Dendritic cell treated with granulocyte-macrophage colony-stimulating factor and Interleukin-4, amounts not matched to agents 40 ng/mL and 50 ng/mL, for 4 days (primary cell): ENCODE results near the gene QRICH2.
A peak's percentile ranks its signal among the peaks of the same experiment; 100 is the strongest.
"Not testable (repeated sequence)": the region's sequence is repeated elsewhere in the genome, so short reads cannot be mapped to it uniquely, and the experiment has no call there.

Experiments
- H3K27ac Mint-ChIP-seq: one replicate; pipeline ENCODE4 v1.8.0; 2022; ENCODE audit warnings: mild to moderate bottlenecking, mixed read lengths
- H3K27me3 Mint-ChIP-seq: one replicate; pipeline ENCODE4 v1.8.0; 2022; ENCODE audit warnings: mild to moderate bottlenecking, mixed read lengths
- H3K36me3 Mint-ChIP-seq: one replicate; pipeline ENCODE4 v1.8.0; 2022; ENCODE audit warnings: low read depth, mixed read lengths
- H3K4me1 Mint-ChIP-seq: one replicate; pipeline ENCODE4 v1.8.0; 2022; ENCODE audit warnings: low read depth, mixed read lengths
- H3K4me3 Mint-ChIP-seq: one replicate; pipeline ENCODE4 v1.8.0; 2022; ENCODE audit warnings: mild to moderate bottlenecking, moderate library complexity, mixed read lengths
- H3K9me3 Mint-ChIP-seq: one replicate; pipeline ENCODE4 v1.8.0; 2022; ENCODE audit warnings: mixed read lengths
- intact Hi-C: fragments of 100-400 bp; cut with micrococcal nuclease; formaldehyde crosslinking; loops from one replicate; pipeline ENCODE4 v1.15.0; 2022

The QRICH2 gene

DNA sequence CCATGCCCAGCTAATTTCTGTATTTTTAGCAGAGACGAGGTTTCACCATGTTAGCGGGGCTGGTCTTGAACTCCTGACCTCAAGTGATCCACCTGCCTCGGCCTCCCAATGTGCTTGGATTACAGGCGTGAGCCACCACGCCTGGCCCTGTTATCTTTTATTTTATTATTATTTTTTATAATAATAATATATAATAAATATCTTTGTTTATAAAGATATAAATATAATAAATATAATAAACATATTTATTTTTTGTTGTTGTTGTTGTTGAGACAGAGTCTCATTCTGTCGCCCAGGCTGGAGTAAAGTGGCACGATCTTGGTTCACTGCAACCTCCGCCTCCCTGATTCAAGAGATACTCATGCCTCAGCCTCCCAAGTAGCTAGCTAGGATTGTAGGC lies 60.8 kb downstream of the QRICH2 start:
- H3K36me3 Mint-ChIP-seq: no peaks in the 10 kb centered on the region
- intact Hi-C loops: no loop called here
- H3K27ac Mint-ChIP-seq: no peak overlapping the region
- peaks cover 28% of the 10 kb centered on the region for H3K27me3 Mint-ChIP-seq
- peaks cover 47% of the 10 kb centered on the region for H3K4me1 Mint-ChIP-seq
- no peaks in the 10 kb centered on the region for H3K9me3 Mint-ChIP-seq
- no peak overlapping the region for H3K4me3 Mint-ChIP-seq

DNA sequence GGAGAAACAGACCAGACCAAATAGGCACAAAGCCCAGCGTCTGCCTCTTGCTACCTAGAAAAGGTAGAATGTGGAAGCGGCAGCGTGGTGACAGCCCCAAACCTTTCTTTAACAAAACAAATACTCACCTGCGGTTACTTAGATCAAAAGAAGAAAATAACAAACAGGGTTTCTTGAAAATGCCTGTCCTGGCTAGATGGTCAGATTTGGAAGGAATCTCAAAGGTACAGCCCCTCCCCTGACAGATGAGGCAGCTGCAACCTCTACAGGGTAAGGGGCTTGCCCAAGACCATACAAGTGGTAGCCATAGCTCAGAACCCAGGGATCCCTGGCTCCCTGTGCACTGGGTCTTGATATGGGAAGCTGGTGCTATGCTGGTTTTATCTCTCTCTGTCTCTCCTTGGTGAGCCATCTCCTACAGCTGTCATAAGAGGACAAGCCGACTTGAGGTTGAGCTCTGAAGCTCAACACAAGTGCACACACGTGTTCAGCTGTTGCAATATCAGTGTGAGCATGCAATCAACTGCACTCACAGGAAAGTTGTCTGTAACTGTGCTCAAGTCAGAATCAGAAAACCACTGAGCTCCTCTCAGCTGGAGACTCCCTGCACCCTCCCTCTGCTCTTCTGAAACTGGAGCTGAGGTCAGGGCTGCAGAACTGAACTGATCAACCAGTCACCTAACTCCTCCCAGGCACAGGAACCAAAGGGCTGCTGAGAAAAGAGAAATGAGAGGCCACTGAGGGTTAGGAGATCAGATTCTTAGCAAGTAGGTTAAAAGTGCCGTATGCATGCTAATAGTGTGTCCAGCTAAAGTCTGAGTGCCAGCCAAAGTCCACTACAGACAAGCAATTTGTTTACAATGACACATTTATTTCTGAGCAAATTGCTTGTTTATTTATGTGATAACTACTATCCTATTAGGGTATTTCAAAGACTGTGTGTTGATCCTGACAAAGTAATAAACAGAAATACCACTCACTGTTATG lies 61.7 kb downstream of the QRICH2 start:
- H3K36me3 Mint-ChIP-seq: no peaks in the 10 kb centered on the region
- peaks cover 39% of the 10 kb centered on the region for H3K4me1 Mint-ChIP-seq
- intact Hi-C loops: no loop called here
- H3K9me3 Mint-ChIP-seq: no peaks in the 10 kb centered on the region
- peak overlapping the region; percentile 2 for H3K4me3 Mint-ChIP-seq
- H3K27ac Mint-ChIP-seq: peak overlapping the region; percentile 73
- peaks cover 37% of the 10 kb centered on the region for H3K27me3 Mint-ChIP-seq

- not testable (repeated sequence) for H3K36me3 Mint-ChIP-seq, H3K9me3 Mint-ChIP-seq, H3K27ac Mint-ChIP-seq, H3K4me3 Mint-ChIP-seq
- peaks cover 42% of the 10 kb centered on the region for H3K4me1 Mint-ChIP-seq
- intact Hi-C loops: loop anchor here (5.0 kb wide), 1 partner anchor 33 kb away; no protein-coding TSS in a partner anchor
- H3K27me3 Mint-ChIP-seq: peaks cover 48% of the 10 kb centered on the region
Observed at GRCh38 chr17:76244721-76245120, 63.4 kb downstream of the QRICH2 start.

GRCh38 chr17:76243826-76244679 lies 64.0 kb downstream of the QRICH2 start:
- H3K4me3 Mint-ChIP-seq: no peak overlapping the region
- peaks cover 42% of the 10 kb centered on the region for H3K4me1 Mint-ChIP-seq

GRCh38 chr17:76241691-76242255 lies 66.3 kb downstream of the QRICH2 start:
- H3K4me1 Mint-ChIP-seq: peaks cover 26% of the 10 kb centered on the region
- no peaks in the 10 kb centered on the region for H3K9me3 Mint-ChIP-seq
- H3K27me3 Mint-ChIP-seq: peaks cover 70% of the 10 kb centered on the region
- no peak overlapping the region for H3K27ac Mint-ChIP-seq
- no peaks in the 10 kb centered on the region for H3K36me3 Mint-ChIP-seq
- intact Hi-C loops: loop anchor here (5.0 kb wide), 1 partner anchor 36 kb away; no protein-coding TSS in a partner anchor
- H3K4me3 Mint-ChIP-seq: no peak overlapping the region

More at GRCh38 chr17:76243826-76244679, 64.0 kb downstream of the QRICH2 start:
- Mint-ChIP-seq H3K36me3 (no peaks in the 10 kb centered on the region), H3K27me3 (peaks cover 52% of the 10 kb centered on the region), H3K9me3 (no peaks in the 10 kb centered on the region), H3K27ac (no peak overlapping the region)
- intact Hi-C loops: loop anchor here (5.0 kb wide), 1 partner anchor 33 kb away; no protein-coding TSS in a partner anchor

DNA sequence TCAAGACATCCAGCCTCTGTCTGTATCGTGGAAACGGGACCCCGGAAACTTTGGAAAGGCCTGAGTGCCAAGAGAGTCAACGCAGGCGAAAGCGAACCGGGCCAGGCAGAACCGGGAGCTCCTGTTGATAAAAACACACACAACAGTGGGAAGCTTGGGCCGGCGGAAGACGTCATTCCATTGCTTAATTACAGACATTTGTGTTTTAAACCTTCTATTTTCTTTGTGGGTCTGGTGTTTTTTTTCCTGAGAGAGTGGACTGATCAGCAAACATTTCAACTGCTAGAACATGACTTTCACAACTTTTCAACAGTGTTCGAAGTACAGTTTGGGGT lies 66.9 kb downstream of the QRICH2 start:
- H3K4me3 Mint-ChIP-seq: peak overlapping the region; percentile 72
- H3K9me3 Mint-ChIP-seq: no peaks in the 10 kb centered on the region
- peaks cover 70% of the 10 kb centered on the region for H3K27me3 Mint-ChIP-seq
- H3K4me1 Mint-ChIP-seq: peaks cover 20% of the 10 kb centered on the region
- H3K27ac Mint-ChIP-seq: peak overlapping the region; percentile 20
- no peaks in the 10 kb centered on the region for H3K36me3 Mint-ChIP-seq
- intact Hi-C loops: loop anchor here (5.0 kb wide), 1 partner anchor 36 kb away; no protein-coding TSS in a partner anchor

GRCh38 chr17:76240461-76241203 lies 67.4 kb downstream of the QRICH2 start, which contains the start of gene RNF157:
TSS of gene RNF157 (minus strand) at chr17:76240493. CDS start at chr17:76240240, 253 bp downstream.
- Mint-ChIP-seq H3K9me3 (no peaks in the 10 kb centered on the region), H3K4me3 (peak within 1 kb of the TSS; percentile 72), H3K27ac (peak within 1 kb of the TSS; percentile 20), H3K27me3 (peaks cover 70% of the 10 kb centered on the region), H3K36me3 (no peaks in the 10 kb centered on the region), H3K4me1 (peaks cover 15% of the 10 kb centered on the region)
- intact Hi-C loops: loop anchor here (5.0 kb wide), 1 partner anchor 37 kb away; no protein-coding TSS in a partner anchor

- Mint-ChIP-seq H3K27ac (no peak overlapping the region), H3K36me3 (no peaks in the 10 kb centered on the region), H3K27me3 (peaks cover 67% of the 10 kb centered on the region), H3K4me1 (peaks cover 14% of the 10 kb centered on the region), H3K4me3 (peak overlapping the region; percentile 53), H3K9me3 (no peaks in the 10 kb centered on the region)
- intact Hi-C loops: loop anchor here (5.0 kb wide), 1 partner anchor 38 kb away; no protein-coding TSS in a partner anchor
Observed at GRCh38 chr17:76239538-76240274, 68.4 kb downstream of the QRICH2 start.

GRCh38 chr17:76238847-76239537 lies 69.1 kb downstream of the QRICH2 start:
- no peak overlapping the region for H3K27ac Mint-ChIP-seq

DNA sequence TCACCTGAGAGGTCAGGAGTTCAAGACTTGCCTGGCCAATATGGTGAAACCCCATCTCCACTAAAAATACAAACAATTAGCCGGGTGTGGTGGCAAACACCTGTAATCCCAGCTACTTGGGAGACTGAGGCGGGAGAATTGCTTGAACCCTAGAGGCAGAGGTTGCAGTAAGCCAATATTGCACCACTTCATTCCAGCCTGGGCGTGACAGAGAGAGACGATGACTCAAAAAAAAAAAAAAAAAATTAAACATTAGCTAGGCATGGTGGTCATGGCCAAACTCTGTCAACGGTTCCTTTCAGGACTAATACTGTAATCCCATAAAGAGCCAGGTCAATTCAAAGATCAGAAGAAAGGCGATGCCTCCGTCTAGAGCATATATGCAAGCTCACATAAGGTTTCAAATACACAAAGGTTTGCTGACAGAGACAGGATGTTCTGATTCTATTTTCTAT lies 70.2 kb downstream of the QRICH2 start:
- Mint-ChIP-seq H3K4me3 (no peak overlapping the region), H3K4me1 (peaks cover 9% of the 10 kb centered on the region), H3K36me3 (no peaks in the 10 kb centered on the region), H3K9me3 (no peaks in the 10 kb centered on the region), H3K27ac (no peak overlapping the region), H3K27me3 (peaks cover 57% of the 10 kb centered on the region)
- intact Hi-C loops: no loop called here

More at GRCh38 chr17:76238847-76239537, 69.1 kb downstream of the QRICH2 start:
- H3K4me1 Mint-ChIP-seq: peaks cover 11% of the 10 kb centered on the region
- H3K9me3 Mint-ChIP-seq: no peaks in the 10 kb centered on the region
- H3K27me3 Mint-ChIP-seq: peaks cover 60% of the 10 kb centered on the region
- H3K4me3 Mint-ChIP-seq: no peak overlapping the region
- intact Hi-C loops: no loop called here
- no peaks in the 10 kb centered on the region for H3K36me3 Mint-ChIP-seq

DNA sequence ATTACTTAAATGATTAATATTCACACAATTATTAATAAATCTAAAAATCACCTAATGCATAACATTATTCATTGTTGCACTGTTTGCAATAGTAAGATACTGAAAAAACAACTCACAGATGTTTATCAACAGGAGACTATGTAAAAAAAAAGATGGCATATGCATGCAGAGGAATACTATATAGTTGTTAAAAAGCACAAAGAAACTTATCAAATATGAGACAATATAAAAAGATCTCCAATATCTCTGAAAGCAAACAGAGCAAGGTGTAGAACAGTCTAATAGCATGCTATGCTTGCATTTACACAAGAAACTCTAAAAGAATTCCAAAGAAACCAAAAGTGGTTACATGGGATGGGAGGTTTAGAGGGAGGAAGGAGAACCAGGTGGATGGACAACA lies 71.5 kb downstream of the QRICH2 start:
- Mint-ChIP-seq H3K27ac (no peak overlapping the region), H3K4me1 (peaks cover 9% of the 10 kb centered on the region), H3K4me3 (no peak overlapping the region), H3K9me3 (no peaks in the 10 kb centered on the region), H3K36me3 (no peaks in the 10 kb centered on the region), H3K27me3 (peaks cover 48% of the 10 kb centered on the region)
- intact Hi-C loops: no loop called here

DNA sequence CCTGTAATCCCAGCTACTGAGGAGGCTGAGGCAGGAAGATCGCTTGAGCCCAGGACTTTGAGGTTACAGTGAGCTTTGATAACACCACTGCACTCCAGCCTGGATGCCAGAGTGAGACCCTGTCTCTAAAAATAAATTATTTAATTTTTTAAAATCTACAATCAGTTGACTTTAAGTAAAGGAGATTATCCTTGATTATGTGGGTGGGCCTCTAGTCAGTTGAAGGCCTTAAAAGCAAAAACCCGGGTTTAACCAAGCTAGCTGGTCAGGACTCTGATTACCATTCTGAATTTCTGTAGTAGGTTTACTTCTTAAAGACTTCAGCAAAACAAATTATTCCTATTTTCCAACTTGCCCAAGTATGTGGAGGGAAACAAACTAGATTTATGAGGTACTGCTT lies 72.2 kb downstream of the QRICH2 start:
- Mint-ChIP-seq H3K36me3 (no peaks in the 10 kb centered on the region), H3K27ac (no peak overlapping the region), H3K4me1 (peaks cover 3% of the 10 kb centered on the region), H3K9me3 (no peaks in the 10 kb centered on the region), H3K27me3 (peaks cover 41% of the 10 kb centered on the region), H3K4me3 (no peak overlapping the region)
- intact Hi-C loops: no loop called here
